H1 (cell line): Measurements from ENCODE around the gene CGB2. TPM values are rescaled to one million over a fixed set of nuclear protein-coding genes. Genes with fewer than 3 reads are reported as not detected.

Experiments used
- BACH1 ChIP-seq: IDR thresholded peaks from 2 replicates; pipeline ENCODE4 v1.6.1; 2012; ENCODE audit warnings: low read length, improper control_type of control experiment
- CTBP2 ChIP-seq: IDR thresholded peaks from 2 replicates; pipeline ENCODE4 v1.7.0; 2011; ENCODE audit warnings: borderline replicate concordance, mild to moderate bottlenecking, moderate library complexity, mixed read lengths, low read length; ENCODE audit not compliant: insufficient read depth, insufficient read length
- E2F6 ChIP-seq: IDR thresholded peaks from 2 replicates; pipeline ENCODE4 v1.6.1; 2012; ENCODE audit warnings: inconsistent platforms
- EP300 ChIP-seq, 2 experiments: IDR thresholded peaks; 1 replicate in 1 of 2; 2 replicates in 1 of 2; pipeline ENCODE4 v1.6.1; 2011 to 2012; ENCODE audit warnings: low read depth in 2 of 2, low read length in 2 of 2, mild to moderate bottlenecking in 2 of 2, borderline replicate concordance in 1 of 2, inconsistent platforms in 1 of 2, moderate library complexity in 1 of 2
- FOSL1 ChIP-seq: IDR thresholded peaks from 2 replicates; pipeline ENCODE4 v1.6.1; 2011; ENCODE audit warnings: mild to moderate bottlenecking, low read depth, low read length, moderate library complexity; ENCODE audit not compliant: insufficient read depth
- MAFK ChIP-seq: IDR thresholded peaks from 2 replicates; pipeline ENCODE4 v1.6.1; 2012; ENCODE audit warnings: low read depth, mild to moderate bottlenecking, improper control_type of control experiment, low read length
- RNF2 ChIP-seq: fragments of 200-900, 300-1000 bp; sonication (generic); IDR thresholded peaks from 2 replicates; pipeline ENCODE4 v1.7.1; 2016; ENCODE audit warnings: borderline replicate concordance, low read depth, mild to moderate bottlenecking, antibody characterized with exemption, low read length; ENCODE audit not compliant: poor library complexity, severe bottlenecking; ENCODE audit errors: missing control alignments
- SIX5 ChIP-seq: IDR thresholded peaks from 2 replicates; pipeline ENCODE4 v1.6.1; 2011; ENCODE audit warnings: mild to moderate bottlenecking, low read depth, low read length
- SP1 ChIP-seq: IDR thresholded peaks from 2 replicates; pipeline ENCODE4 v1.6.1; 2011; ENCODE audit warnings: low read depth, low read length
- TBP ChIP-seq: IDR thresholded peaks from 2 replicates; pipeline ENCODE4 v1.6.1; 2011; ENCODE audit warnings: low read depth, low read length, improper control_type of control experiment
- TCF12 ChIP-seq: IDR thresholded peaks from 2 replicates; pipeline ENCODE4 v1.6.1; 2011; ENCODE audit warnings: low read depth, mild to moderate bottlenecking, low read length
- polyA plus RNA-seq, 7 experiments: library from polyadenylated mRNA; depleted of rRNA in 3 of 7; stranded (reverse) in 5 of 7; unstranded in 2 of 7; fragments of >200 nt in 5 of 7; fragments of 200-250 nt in 2 of 7; gene quantifications; 1 replicate in 5 of 7; 2 replicates in 1 of 7; 4 replicates in 1 of 7; pipeline versions ENCODE4 v1.2.1 to v1.2.3, GENCODE V29; 2011 to 2013; ENCODE audit warnings: missing spikeins in 2 of 7, mixed read lengths in 2 of 7
- total RNA-seq: library from RNA; stranded (reverse); fragmentation: NEBNext Ultra II Directional; extraction: Animal tissue kit (Norgen Biotek cat#: 25700); gene quantifications from 2 replicates; pipeline ENCODE4 v1.2.1, GENCODE V29; 2021

CGB2 gene
- total and polyA plus RNA-seq, 2 of the 8 experiments (the other 6 are each of a cell fraction or from before 2014, with no cell fraction given), result 0.71 to 3.2 TPM

- TF ChIP-seq RNF2, result no peak
- no peak for TF ChIP-seq BACH1
- TF ChIP-seq TCF12, result no peak
- TF ChIP-seq CTBP2, result no peak
- TF ChIP-seq FOSL1, result no peak
- TF ChIP-seq E2F6, result no peak
- TF ChIP-seq MAFK, result no peak
- TF ChIP-seq SP1, result no peak
- TF ChIP-seq TBP, result peak; percentile 48; the same call in 1 of the 2 replicates
- TF ChIP-seq SIX5, result no peak
- no peak for TF ChIP-seq EP300 (IDR thresholded peaks at IDR 0.05; ENCODE audit: borderline replicate concordance in 1 of 2, low read depth in 2 of 2, low read length in 2 of 2)
Measured at GRCh38 chr19:48999481-49000325, 32.0 kb upstream of the CGB2 start (continued).
